ENCODE results near the gene ZSCAN30. TPM values are rescaled to one million over a fixed set of nuclear protein-coding genes. Genes with fewer than 3 reads are reported as not detected.

ZSCAN30 gene
- total RNA-seq, 2 experiments from 2014 or later: 20.7 to 22.5 TPM

DNA sequence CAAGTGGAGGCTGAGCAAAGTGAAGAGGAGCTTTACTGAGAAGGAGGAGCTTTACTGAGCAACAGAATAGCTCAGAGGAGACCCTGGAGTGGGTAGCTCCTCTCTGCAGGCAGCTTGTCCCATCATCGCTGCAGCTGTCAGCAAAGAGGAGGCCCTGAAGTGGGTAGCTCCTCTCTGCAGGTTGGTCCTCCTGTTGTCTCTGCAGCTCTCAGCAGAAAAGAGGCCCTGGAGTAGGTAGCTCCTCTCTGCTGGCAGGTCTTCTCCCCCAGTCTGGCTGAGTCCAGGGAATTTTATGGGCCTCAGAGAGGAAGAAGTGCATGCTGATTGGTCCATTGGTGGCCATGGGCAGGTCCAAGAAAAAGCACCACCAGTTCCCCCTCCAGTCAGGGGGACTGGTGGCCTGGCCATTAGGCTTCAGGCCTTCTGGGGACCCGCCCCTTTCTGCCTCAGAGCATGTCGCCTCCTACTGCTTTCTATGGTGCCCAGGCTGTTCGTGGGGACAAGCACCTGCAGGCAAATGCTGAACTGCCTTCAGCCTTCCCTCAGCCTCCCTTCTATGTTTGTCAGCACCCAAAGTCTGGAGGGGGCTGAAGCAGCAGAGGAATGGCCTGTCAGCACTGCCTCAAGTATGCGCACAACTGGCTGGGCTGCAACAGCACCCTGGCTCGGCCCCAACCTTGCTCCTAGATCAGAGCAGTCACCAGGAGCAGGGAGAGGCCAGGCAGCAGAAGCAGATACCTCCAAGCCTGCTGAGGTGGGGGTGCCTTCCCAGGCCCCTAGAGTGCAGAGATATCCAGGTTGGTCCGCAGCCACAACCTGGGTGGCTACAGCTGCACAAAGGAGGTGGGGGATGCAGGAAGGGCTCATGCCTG, 5.9 kb downstream of the ZSCAN30 start:
- H3K4me1 Mint-ChIP-seq (ENCODE audit: low read depth): peaks cover 19% of the 10 kb centered on the region
- TF ChIP-seq, protein P1, sequence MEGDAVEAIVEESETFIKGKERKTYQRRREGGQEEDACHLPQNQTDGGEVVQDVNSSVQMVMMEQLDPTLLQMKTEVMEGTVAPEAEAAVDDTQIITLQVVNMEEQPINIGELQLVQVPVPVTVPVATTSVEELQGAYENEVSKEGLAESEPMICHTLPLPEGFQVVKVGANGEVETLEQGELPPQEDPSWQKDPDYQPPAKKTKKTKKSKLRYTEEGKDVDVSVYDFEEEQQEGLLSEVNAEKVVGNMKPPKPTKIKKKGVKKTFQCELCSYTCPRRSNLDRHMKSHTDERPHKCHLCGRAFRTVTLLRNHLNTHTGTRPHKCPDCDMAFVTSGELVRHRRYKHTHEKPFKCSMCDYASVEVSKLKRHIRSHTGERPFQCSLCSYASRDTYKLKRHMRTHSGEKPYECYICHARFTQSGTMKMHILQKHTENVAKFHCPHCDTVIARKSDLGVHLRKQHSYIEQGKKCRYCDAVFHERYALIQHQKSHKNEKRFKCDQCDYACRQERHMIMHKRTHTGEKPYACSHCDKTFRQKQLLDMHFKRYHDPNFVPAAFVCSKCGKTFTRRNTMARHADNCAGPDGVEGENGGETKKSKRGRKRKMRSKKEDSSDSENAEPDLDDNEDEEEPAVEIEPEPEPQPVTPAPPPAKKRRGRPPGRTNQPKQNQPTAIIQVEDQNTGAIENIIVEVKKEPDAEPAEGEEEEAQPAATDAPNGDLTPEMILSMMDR (IDR thresholded peaks at IDR 0.05): no peak
- no peak overlapping the region for H3K4me3 Mint-ChIP-seq
- H3K27ac Mint-ChIP-seq: no peak overlapping the region
- no peak for DNase-seq
- H3K36me3 Mint-ChIP-seq (ENCODE audit: low read depth): peaks cover 37% of the 10 kb centered on the region
- intact Hi-C loops (cut with micrococcal nuclease): no loop called here
- ATAC-seq: no peak
- CTCF ChIA-PET: interaction anchor here (0.7 to 1.1 kb wide), 2 partner anchors 10 to 53 kb away, joined by 3 to 4 read pairs; no protein-coding TSS in a partner anchor
- H3K27me3 Mint-ChIP-seq: no peaks in the 10 kb centered on the region
- H3K9me3 Mint-ChIP-seq: peaks cover 6% of the 10 kb centered on the region
- POLR2A ChIA-PET: no interaction called here

DNA sequence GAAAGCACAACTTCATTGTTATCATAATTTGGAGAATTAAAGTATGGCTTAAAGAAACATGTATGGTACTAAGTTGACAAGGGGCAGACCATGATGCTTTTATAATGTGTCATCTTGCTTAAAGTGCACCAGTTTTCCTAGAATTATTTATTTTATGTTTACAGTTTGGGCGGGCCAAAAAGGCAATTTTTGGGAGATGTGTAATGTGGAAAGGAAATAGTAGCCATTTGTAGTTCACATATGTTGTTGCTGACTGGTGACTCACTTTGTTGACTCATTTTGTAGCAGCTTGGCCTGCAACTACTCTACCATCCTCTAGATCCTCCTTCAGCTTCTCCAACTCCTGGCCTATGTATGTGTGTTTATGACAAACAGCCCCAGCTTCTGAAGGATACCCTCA, 7.7 kb downstream of the ZSCAN30 start:
- ChIA-PET POLR2A (no interaction called here), CTCF (interaction anchor here (1.0 kb wide), 1 partner anchor 9 kb away, joined by 4 read pairs; no protein-coding TSS in a partner anchor)
- Mint-ChIP-seq H3K9me3 (peaks cover 6% of the 10 kb centered on the region), H3K27ac (no peak overlapping the region), H3K27me3 (no peaks in the 10 kb centered on the region), H3K4me1 (ENCODE audit: low read depth) (peaks cover 21% of the 10 kb centered on the region), H3K4me3 (no peak overlapping the region), H3K36me3 (ENCODE audit: low read depth) (peaks cover 35% of the 10 kb centered on the region)
- no peak for DNase-seq
- ATAC-seq: peak; percentile 37
- TF ChIP-seq, protein P1 (IDR thresholded peaks at IDR 0.05): no peak
- intact Hi-C loops (cut with micrococcal nuclease): no loop called here

DNA sequence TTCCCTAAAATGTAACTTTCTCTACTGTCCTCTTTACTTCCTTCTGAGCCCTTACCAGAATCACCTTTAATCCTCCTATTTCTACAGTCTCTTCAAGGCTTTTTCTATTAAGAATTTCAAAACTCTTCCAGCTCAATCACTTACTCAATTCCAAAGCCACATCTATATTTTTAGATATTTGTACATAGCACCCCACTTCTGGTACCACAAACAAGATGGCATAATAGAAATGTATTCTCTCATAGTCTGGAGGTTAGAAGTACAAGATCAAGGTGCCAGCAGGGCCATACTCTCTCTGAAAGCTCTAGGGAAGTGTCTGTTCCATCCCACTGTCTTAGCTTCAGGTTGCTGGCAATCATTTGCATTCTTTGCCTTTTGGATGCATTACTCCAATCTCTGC, 11.1 kb downstream of the ZSCAN30 start:
- ChIA-PET POLR2A (interaction anchor here (2.9 kb wide), 1 partner anchor 11 kb away, joined by 11 read pairs; the partner anchor contains the start of gene ZSCAN30), CTCF (interaction anchor here (0.6 to 1.4 kb wide), 4 partner anchors 10 to 108 kb away, joined by 3 to 4 read pairs (median 4); partner anchors contain the start of gene ZSCAN30)
- ATAC-seq (no peak), DNase-seq (no peak)
- H3K9me3 Mint-ChIP-seq: peaks cover 2% of the 10 kb centered on the region
- TF ChIP-seq, protein P1 (IDR thresholded peaks at IDR 0.05): no peak
- H3K27me3 Mint-ChIP-seq: no peaks in the 10 kb centered on the region
- H3K4me1 Mint-ChIP-seq (ENCODE audit: low read depth): peaks cover 15% of the 10 kb centered on the region
- H3K36me3 Mint-ChIP-seq (ENCODE audit: low read depth): peaks cover 18% of the 10 kb centered on the region
- H3K4me3 Mint-ChIP-seq: no peak overlapping the region
- intact Hi-C loops (cut with micrococcal nuclease): no loop called here
- H3K27ac Mint-ChIP-seq: no peak overlapping the region

DNA sequence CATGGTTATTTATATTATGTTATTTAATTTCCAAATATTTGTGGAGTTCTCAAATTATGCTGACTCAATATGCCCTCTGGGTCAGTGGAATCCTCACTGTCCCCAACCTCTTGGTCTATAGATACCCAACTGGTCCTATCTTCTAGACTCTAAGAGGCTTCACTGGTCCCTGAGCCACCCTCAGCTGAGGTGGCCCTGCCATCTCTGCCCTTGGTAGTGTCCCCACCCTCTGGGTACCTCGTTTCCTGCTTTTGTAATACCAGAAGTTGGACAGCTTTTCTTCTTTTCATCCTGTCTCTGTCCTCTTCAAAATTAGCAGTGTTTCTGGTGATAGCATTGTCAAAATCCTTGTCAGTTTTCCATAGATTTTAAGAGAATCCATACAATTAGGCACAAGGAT, 11.9 kb downstream of the ZSCAN30 start:
- intact Hi-C loops (cut with micrococcal nuclease): no loop called here
- DNase-seq (no peak), ATAC-seq (no peak)
- no peak overlapping the region for H3K4me3 Mint-ChIP-seq
- ChIA-PET POLR2A (interaction anchor here (1.5 to 2.9 kb wide), 2 partner anchors 11 to 14 kb away, joined by 6 to 11 read pairs; partner anchors contain the start of gene ZSCAN30), CTCF (interaction anchor here (1.0 kb wide), 1 partner anchor 12 kb away, joined by 4 read pairs; the partner anchor contains the start of gene ZSCAN30)
- peaks cover 15% of the 10 kb centered on the region for H3K4me1 Mint-ChIP-seq (ENCODE audit: low read depth)
- H3K27ac Mint-ChIP-seq: no peak overlapping the region
- TF ChIP-seq, protein P1 (IDR thresholded peaks at IDR 0.05): no peak
- peaks cover 20% of the 10 kb centered on the region for H3K36me3 Mint-ChIP-seq (ENCODE audit: low read depth)
- H3K9me3 Mint-ChIP-seq: peaks cover 3% of the 10 kb centered on the region
- no peaks in the 10 kb centered on the region for H3K27me3 Mint-ChIP-seq

DNA sequence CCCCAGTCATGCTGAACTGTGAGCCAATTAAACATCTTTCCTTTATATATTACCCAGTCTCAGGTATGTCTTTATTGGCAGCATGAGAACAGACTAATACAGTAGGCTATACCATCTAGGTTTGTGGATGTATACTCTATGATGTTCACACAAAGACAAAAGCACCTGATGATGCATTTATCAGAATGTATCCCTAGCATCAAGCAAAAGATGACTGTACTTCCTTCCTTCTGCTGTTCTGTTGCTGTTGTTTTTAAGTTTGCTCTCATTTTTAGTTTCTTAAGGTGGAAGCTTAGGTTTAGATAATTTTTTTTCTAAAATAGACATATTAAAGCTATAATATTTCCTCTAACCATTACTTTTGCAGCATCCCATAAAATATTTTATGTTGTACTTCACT, 12.4 kb downstream of the ZSCAN30 start:
- H3K27me3 Mint-ChIP-seq: no peaks in the 10 kb centered on the region
- H3K4me3 Mint-ChIP-seq: no peak overlapping the region
- H3K9me3 Mint-ChIP-seq: peaks cover 6% of the 10 kb centered on the region
- ChIA-PET POLR2A (interaction anchor here (1.5 to 2.9 kb wide), 2 partner anchors 12 to 14 kb away, joined by 6 to 11 read pairs; partner anchors contain the start of gene ZSCAN30), CTCF (interaction anchor here (1.0 kb wide), 1 partner anchor 12 kb away, joined by 4 read pairs; the partner anchor contains the start of gene ZSCAN30)
- peak; percentile 39 for ATAC-seq
- peaks cover 15% of the 10 kb centered on the region for H3K4me1 Mint-ChIP-seq (ENCODE audit: low read depth)
- intact Hi-C loops (cut with micrococcal nuclease): no loop called here
- peaks cover 20% of the 10 kb centered on the region for H3K36me3 Mint-ChIP-seq (ENCODE audit: low read depth)
- TF ChIP-seq, protein P1 (IDR thresholded peaks at IDR 0.05): no peak
- no peak overlapping the region for H3K27ac Mint-ChIP-seq
- no peak for DNase-seq
